CD14-positive monocyte (primary cell): Measurements from ENCODE around the gene CCR7. TPM values are rescaled to one million over a fixed set of nuclear protein-coding genes. Genes with fewer than 3 reads are reported as not detected.
A peak's percentile ranks its signal among the peaks of the same experiment; 100 is the strongest.
"Not testable (repeated sequence)": the region's sequence is repeated elsewhere in the genome, so short reads cannot be mapped to it uniquely, and the experiment has no call there.

Experiments
- DNase-seq, 3 donors: peaks; one replicate each; pipeline ENCODE4 v3.0.0-alpha.2; 2011 to 2022
- H2AFZ ChIP-seq: 2 replicates; pipeline ENCODE4 v1.6.0; 2012; ENCODE audit warnings: mild to moderate bottlenecking, low read depth, low read length, inconsistent platforms; ENCODE audit not compliant: insufficient read depth, poor library complexity, severe bottlenecking
- H3K27ac ChIP-seq, 2 donors: 1 replicate in 1 of 2; 2 replicates in 1 of 2; pipeline ENCODE4 v1.5.1; 2012 to 2013; ENCODE audit warnings: low read length in 2 of 2, control low read depth in 1 of 2, inconsistent platforms in 1 of 2, low read depth in 1 of 2, mild to moderate bottlenecking in 1 of 2
- H3K27me3 ChIP-seq, 2 donors: one replicate each; pipeline versions ENCODE4 v1.6.0 to v1.6.1; 2011 to 2013; ENCODE audit warnings: low read length in 2 of 2; ENCODE audit not compliant: control insufficient read depth in 2 of 2, insufficient read depth in 2 of 2
- H3K36me3 ChIP-seq, 2 donors: replicated peaks in 1 of 2; 1 replicate in 1 of 2; 2 replicates in 1 of 2; pipeline versions ENCODE4 v1.5.1 to v1.6.1; 2012 to 2013; ENCODE audit warnings: low read length in 2 of 2, control low read depth in 1 of 2, inconsistent platforms in 1 of 2, mild to moderate bottlenecking in 1 of 2; ENCODE audit not compliant: insufficient read depth in 2 of 2, control insufficient read depth in 1 of 2
- H3K4me1 ChIP-seq, 2 donors: 1 replicate in 1 of 2; 2 replicates in 1 of 2; pipeline versions ENCODE4 v1.5.1 to v1.6.1; 2012 to 2013; ENCODE audit warnings: low read length in 2 of 2, control low read depth in 1 of 2, inconsistent platforms in 1 of 2, mild to moderate bottlenecking in 1 of 2, moderate library complexity in 1 of 2; ENCODE audit not compliant: insufficient read depth in 2 of 2, control insufficient read depth in 1 of 2
- H3K4me2 ChIP-seq: replicated peaks from 2 replicates; pipeline ENCODE3; 2012; ENCODE audit warnings: low read length, moderate library complexity, mild to moderate bottlenecking; ENCODE audit not compliant: poor library complexity, severe bottlenecking; ENCODE audit errors: extremely low read depth
- H3K4me3 ChIP-seq, 3 experiments: fragments of 200-600 bp in 1 of 3; sonication (generic) in 1 of 3; replicated peaks in 1 of 3; 1 replicate in 2 of 3; 2 replicates in 1 of 3; pipeline ENCODE4 v1.5.1; 2011 to 2013; ENCODE audit warnings: low read length in 3 of 3, mild to moderate bottlenecking in 3 of 3, control low read depth in 2 of 3, low read depth in 2 of 3, inconsistent platforms in 1 of 3, moderate library complexity in 1 of 3
- H3K79me2 ChIP-seq: 2 replicates; pipeline ENCODE4 v1.6.0; 2012; ENCODE audit warnings: mild to moderate bottlenecking, control low read depth, inconsistent platforms, low read length, moderate library complexity; ENCODE audit not compliant: insufficient read depth
- H3K9ac ChIP-seq: 2 replicates; pipeline ENCODE4 v1.6.0; 2017; ENCODE audit warnings: low read length, mild to moderate bottlenecking; ENCODE audit not compliant: insufficient read depth, poor library complexity, severe bottlenecking
- H3K9me3 ChIP-seq, 2 donors: replicated peaks in 1 of 2; 1 replicate in 1 of 2; 2 replicates in 1 of 2; pipeline versions ENCODE4 v1.5.1 to v1.6.1; 2012 to 2013; ENCODE audit warnings: low read length in 2 of 2, control low read depth in 1 of 2; ENCODE audit not compliant: control insufficient read depth in 1 of 2, insufficient read depth in 1 of 2
- H4K20me1 ChIP-seq: 2 replicates; pipeline ENCODE4 v1.6.0; 2012; ENCODE audit warnings: mild to moderate bottlenecking, low read length, control low read depth, moderate library complexity; ENCODE audit not compliant: insufficient read depth
- H3K27ac Mint-ChIP-seq, 7 donors: one replicate each; pipeline ENCODE4 v1.8.0; 2020; ENCODE audit warnings: mild to moderate bottlenecking in 7 of 7, mixed read lengths in 7 of 7, moderate library complexity in 6 of 7, inconsistent platforms in 2 of 7
- H3K27me3 Mint-ChIP-seq, 3 donors: one replicate each; pipeline ENCODE4 v1.8.0; 2021 to 2022; ENCODE audit warnings: low read depth in 3 of 3, mild to moderate bottlenecking in 3 of 3, mixed read lengths in 3 of 3, moderate library complexity in 3 of 3, inconsistent platforms in 1 of 3
- H3K36me3 Mint-ChIP-seq, 2 donors: one replicate each; pipeline ENCODE4 v1.8.0; 2020; ENCODE audit warnings: mixed read lengths in 2 of 2, inconsistent platforms in 1 of 2, mild to moderate bottlenecking in 1 of 2
- H3K4me1 Mint-ChIP-seq: one replicate; pipeline ENCODE4 v1.8.0; 2020; ENCODE audit warnings: mild to moderate bottlenecking, mixed read lengths
- H3K4me3 Mint-ChIP-seq, 2 donors: one replicate each; pipeline ENCODE4 v1.8.0; 2020; ENCODE audit warnings: mild to moderate bottlenecking in 2 of 2, mixed read lengths in 2 of 2, moderate library complexity in 1 of 2
- H3K9me3 Mint-ChIP-seq, 7 donors: one replicate each; pipeline ENCODE4 v1.8.0; 2020 to 2022; ENCODE audit warnings: mixed read lengths in 7 of 7, mild to moderate bottlenecking in 6 of 7, moderate library complexity in 6 of 7, inconsistent platforms in 2 of 7
- CTCF ChIP-seq: fragments of 200-600 bp; IDR thresholded peaks from one replicate; pipeline ENCODE4 v1.8.0; 2022; ENCODE audit warnings: antibody characterized with exemption, mild to moderate bottlenecking
- WGBS: methylation state at CpG from one replicate; pipeline ENCODE4 v1.1.5; 2013; ENCODE audit warnings: missing lambda C conversion rate; ENCODE audit not compliant: insufficient coverage; 5-methylcytosine and 5-hydroxymethylcytosine counted together
- intact Hi-C, 2 donors: fragments of 100-400 bp; cut with micrococcal nuclease; formaldehyde crosslinking; loops; one replicate each; pipeline versions ENCODE4 v1.15.0 to v1.15.1; 2023
- polyA plus RNA-seq, 3 donors: library from polyadenylated mRNA; depleted of rRNA in 1 of 3; unstranded in 2 of 3; stranded (reverse) in 1 of 3; fragments of 300-500 nt in 2 of 3; fragments of >200 nt in 1 of 3; fragmentation: Illumina TruSeq in 2 of 3; gene quantifications; 1 replicate in 2 of 3; 2 replicates in 1 of 3; pipeline ENCODE4 v1.2.3, GENCODE V29; 2012 to 2021

Gene CCR7
- polyA plus RNA-seq, 3 donors: 0.15 to 2.1 (median 1.2) TPM

DNA sequence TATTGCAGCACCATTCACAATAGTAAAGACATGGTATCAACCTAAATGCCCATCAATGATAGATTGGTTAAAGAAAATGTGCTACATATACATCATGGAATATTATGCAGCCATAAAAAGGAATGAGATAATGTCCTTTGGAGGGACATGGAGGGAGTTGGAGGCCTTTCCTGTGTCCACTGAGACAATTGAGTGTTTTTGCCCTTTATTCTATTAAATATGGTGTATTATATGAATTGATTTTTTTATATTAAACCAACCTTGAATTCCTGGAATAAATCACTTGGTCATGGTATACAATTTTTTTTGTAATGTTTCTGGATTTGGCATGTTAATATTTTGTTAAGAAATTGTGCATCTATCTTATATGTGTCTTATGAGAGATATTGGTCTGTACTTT is 9.0 kb upstream of the CCR7 start:
- no peak for TF ChIP-seq CTCF
- Histone ChIP-seq H3K27me3 (no peaks in the 10 kb centered on the region), H3K27ac (no peak overlapping the region), H3K4me2 (no peak overlapping the region), H3K36me3 (no peaks in the 10 kb centered on the region), H3K79me2 (no peaks in the 10 kb centered on the region), H4K20me1 (no peaks in the 10 kb centered on the region), H3K4me3 (no peak overlapping the region), H3K4me1 (no peaks in the 10 kb centered on the region), H3K9ac (no peak overlapping the region), H2AFZ (no peak overlapping the region), H3K9me3 (no peaks in the 10 kb centered on the region)
- peaks cover 9 to 24% (median 15%) of the 10 kb centered on the region in 7 donors for H3K9me3 Mint-ChIP-seq
- H3K4me3 Mint-ChIP-seq: no peak overlapping the region
- no peaks in the 10 kb centered on the region for H3K36me3 Mint-ChIP-seq
- peaks cover 8% of the 10 kb centered on the region for H3K4me1 Mint-ChIP-seq
- no peak for DNase-seq
- peaks cover 5 to 13% (median 7%) of the 10 kb centered on the region in 3 donors for H3K27me3 Mint-ChIP-seq
- no peak overlapping the region for H3K27ac Mint-ChIP-seq
- intact Hi-C loops: no loop called here

- H3K4me1 ChIP-seq, H3K9ac ChIP-seq, H4K20me1 ChIP-seq, H3K27ac ChIP-seq, H3K4me2 ChIP-seq, H3K36me3 ChIP-seq, H2AFZ ChIP-seq, H3K4me1 Mint-ChIP-seq, H3K9me3 ChIP-seq, intact Hi-C loops, H3K79me2 ChIP-seq, H3K4me3 ChIP-seq, H3K4me3 Mint-ChIP-seq, H3K27me3 ChIP-seq, H3K36me3 Mint-ChIP-seq: not testable (repeated sequence)
- peaks cover 9 to 24% (median 14%) of the 10 kb centered on the region in 7 donors for H3K9me3 Mint-ChIP-seq
- DNase-seq: peak in 1 of 3 donors; percentile 24
- peak overlapping the region in 1 of 7 donors; percentile 24 for H3K27ac Mint-ChIP-seq
- H3K27me3 Mint-ChIP-seq: peaks cover 7 to 13% (median 9%) of the 10 kb centered on the region in 3 donors
- 45% methylated on average over 2 of the region's 3 CpGs for WGBS
Measured at GRCh38 chr17:40572245-40572993, 7.1 kb upstream of the CCR7 start.
